Lower leg skin (tissue), 4 donors: ENCODE results near the gene KCNH5. TPM values are rescaled to one million over a fixed set of nuclear protein-coding genes. Genes with fewer than 3 reads are reported as not detected.

Experiments
- DNase-seq, 2 donors: peaks; one replicate each; pipeline ENCODE4 v3.0.0-alpha.2; 2019; ENCODE audit warnings: low spot score in 2 of 2
- H3K4me3 ChIP-seq: fragments of 200-600 bp; sonication (generic); 2 replicates; pipeline ENCODE4 v1.5.1; 2017; ENCODE audit warnings: mild to moderate bottlenecking, low read depth; ENCODE audit not compliant: poor library complexity, severe bottlenecking
- POLR2A ChIP-seq, 2 donors: fragments of 450-650 bp; IDR thresholded peaks; one replicate each; pipeline ENCODE4 v1.6.1; 2016 to 2017; ENCODE audit warnings: antibody characterized with exemption in 2 of 2, mild to moderate bottlenecking in 1 of 2, moderate library complexity in 1 of 2
- WGBS, 2 donors: methylation state at CpG; one replicate each; pipeline ENCODE4 v1.1.5; 2018; 5-methylcytosine and 5-hydroxymethylcytosine counted together
- intact Hi-C: fragments of 100-400 bp; cut with DNase I; formaldehyde crosslinking; loops from one replicate; pipeline ENCODE4 v1.15.0; 2023; ENCODE audit warnings: low total_unique reads
- total RNA-seq, 4 donors: library from RNA; depleted of rRNA; stranded (reverse); fragments of >200 nt; gene quantifications; one replicate each; pipeline ENCODE4 v1.1.0, GENCODE V29; 2016
- TF ChIP-seq, protein P1 (sequence below), 3 donors: fragments of 450-650 bp; IDR thresholded peaks; one replicate each; pipeline ENCODE4 v1.5.1; 2016; ENCODE audit warnings: antibody characterized with exemption in 3 of 3, mild to moderate bottlenecking in 3 of 3, moderate library complexity in 2 of 3

Gene KCNH5
- total RNA-seq, 4 donors from 2014 or later: 0.03 TPM; not detected in 3

DNA sequence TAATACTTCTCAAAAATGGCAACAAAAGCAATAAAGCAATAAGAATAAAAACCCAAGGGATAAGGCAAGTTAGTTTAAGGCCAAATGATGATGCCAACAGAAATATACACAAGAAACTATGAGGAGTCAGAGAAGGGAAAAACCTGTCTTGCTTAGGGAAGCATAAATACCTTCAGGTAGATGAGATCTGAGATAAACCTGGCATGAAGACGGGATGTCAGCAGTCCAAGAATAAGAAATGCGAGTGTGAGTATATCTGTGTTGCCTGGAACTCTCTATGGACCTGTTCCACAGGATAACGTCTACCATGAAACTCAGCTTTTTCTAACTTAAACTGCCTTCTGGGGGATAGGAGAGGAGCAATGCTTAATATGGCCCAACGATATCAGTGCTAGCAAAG lies 30.6 kb downstream of the KCNH5 start:
- no peak for TF ChIP-seq POLR2A (IDR thresholded peaks at IDR 0.05)
- TF ChIP-seq, protein P1, sequence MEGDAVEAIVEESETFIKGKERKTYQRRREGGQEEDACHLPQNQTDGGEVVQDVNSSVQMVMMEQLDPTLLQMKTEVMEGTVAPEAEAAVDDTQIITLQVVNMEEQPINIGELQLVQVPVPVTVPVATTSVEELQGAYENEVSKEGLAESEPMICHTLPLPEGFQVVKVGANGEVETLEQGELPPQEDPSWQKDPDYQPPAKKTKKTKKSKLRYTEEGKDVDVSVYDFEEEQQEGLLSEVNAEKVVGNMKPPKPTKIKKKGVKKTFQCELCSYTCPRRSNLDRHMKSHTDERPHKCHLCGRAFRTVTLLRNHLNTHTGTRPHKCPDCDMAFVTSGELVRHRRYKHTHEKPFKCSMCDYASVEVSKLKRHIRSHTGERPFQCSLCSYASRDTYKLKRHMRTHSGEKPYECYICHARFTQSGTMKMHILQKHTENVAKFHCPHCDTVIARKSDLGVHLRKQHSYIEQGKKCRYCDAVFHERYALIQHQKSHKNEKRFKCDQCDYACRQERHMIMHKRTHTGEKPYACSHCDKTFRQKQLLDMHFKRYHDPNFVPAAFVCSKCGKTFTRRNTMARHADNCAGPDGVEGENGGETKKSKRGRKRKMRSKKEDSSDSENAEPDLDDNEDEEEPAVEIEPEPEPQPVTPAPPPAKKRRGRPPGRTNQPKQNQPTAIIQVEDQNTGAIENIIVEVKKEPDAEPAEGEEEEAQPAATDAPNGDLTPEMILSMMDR (IDR thresholded peaks at IDR 0.05): no peak
- H3K4me3 ChIP-seq: no peak overlapping the region
- no peak for DNase-seq
- WGBS, 2 donors: 54 to 56% methylated on average over 4 of the region's 4 CpGs
- intact Hi-C loops: no loop called here

DNA sequence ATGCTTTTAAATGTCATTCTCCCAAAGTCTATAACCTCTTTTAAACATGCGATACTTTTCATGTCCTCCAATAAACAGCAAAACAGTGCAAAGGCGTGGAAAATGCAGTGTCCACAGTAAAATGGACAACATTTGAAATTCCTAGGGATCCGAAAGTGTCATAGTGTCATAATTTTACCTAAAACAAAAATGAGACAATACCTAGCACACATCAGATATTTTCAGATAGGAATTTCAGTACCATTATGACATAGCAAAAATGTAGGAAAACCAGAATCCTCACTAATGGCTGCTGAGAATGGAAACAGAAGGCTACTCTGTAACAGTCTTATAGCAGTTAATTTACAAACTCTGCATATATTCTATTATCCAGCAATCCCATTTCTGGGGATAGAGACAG lies 33.1 kb downstream of the KCNH5 start:
- intact Hi-C loops: no loop called here

DNA sequence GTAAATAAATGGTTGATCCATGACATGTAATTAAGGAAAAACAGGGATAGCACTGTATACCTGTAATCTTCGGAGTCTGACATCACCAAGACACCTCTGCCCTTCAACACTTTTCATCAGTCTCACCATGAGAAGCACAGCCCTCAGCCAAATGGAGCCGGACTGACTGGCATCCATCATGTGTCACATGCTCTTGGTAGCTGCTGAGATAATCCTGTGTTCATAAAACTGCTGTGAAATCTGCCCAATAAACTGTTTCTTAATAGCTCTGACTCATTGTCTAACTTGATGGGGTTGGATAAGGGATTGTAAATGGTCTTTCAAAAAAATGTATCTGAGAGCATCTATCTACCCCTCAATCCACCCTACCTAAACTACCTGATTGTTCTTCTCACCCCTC lies 33.6 kb downstream of the KCNH5 start:
- 52 to 54% methylated on average over 2 of the region's 2 CpGs for WGBS, 2 donors

More for the DNA sequence above, 33.1 kb downstream of the KCNH5 start:
- TF ChIP-seq, protein P1 (IDR thresholded peaks at IDR 0.05): no peak
- no peak for TF ChIP-seq POLR2A (IDR thresholded peaks at IDR 0.05)
- no peak overlapping the region for H3K4me3 ChIP-seq
- no peak for DNase-seq
- 77 to 90% methylated on average over 3 of the region's 3 CpGs for WGBS, 2 donors

DNA sequence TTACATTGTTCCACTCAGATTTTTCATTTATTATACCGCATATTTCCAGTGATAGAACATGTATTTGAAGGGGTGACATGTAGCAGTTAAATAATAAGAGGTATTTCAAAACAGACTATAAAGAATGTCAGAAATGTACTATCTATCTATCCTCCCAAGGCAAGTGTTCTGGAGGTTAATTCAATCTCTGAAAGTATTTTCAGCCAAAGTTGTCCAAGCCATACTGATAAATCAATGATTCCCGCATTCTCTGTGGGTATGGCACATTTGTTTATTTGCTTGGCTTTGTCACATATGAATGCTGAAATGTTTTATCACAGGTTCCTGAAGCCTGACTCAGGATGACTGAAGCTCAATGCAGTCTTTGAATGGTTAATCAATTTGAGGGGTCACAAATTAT lies 35.8 kb downstream of the KCNH5 start:
- intact Hi-C loops: no loop called here
- WGBS, 2 donors: 76 to 78% methylated on average over 2 of the region's 2 CpGs

More for the DNA sequence above, 33.6 kb downstream of the KCNH5 start:
- no peak for DNase-seq
- intact Hi-C loops: no loop called here
- no peak overlapping the region for H3K4me3 ChIP-seq
- TF ChIP-seq, protein P1 (IDR thresholded peaks at IDR 0.05): no peak
- TF ChIP-seq POLR2A (IDR thresholded peaks at IDR 0.05): no peak

DNA sequence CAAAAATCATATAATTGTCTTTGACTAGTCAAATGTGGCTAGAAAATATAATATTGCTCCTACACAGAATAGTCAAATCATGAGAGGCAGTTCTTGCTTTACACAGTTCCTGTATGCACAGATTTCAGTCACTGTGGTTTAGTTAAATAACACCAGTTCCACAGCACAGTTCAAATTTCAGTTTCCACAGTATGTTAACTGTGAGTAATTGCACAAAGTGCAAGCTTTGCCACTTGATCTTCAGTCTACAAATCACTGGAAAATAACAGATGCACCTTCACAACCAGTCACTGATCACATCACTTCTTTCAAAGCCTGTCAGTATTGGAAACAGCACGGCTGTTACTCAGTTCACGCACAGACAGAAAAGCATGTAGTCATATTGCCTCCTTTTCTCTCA lies 38.7 kb downstream of the KCNH5 start:
- no peak for TF ChIP-seq POLR2A (IDR thresholded peaks at IDR 0.05)
- TF ChIP-seq, protein P1 (IDR thresholded peaks at IDR 0.05): no peak
- no peak for DNase-seq
- 75 to 76% methylated on average over 2 of the region's 2 CpGs for WGBS, 2 donors
- no peak overlapping the region for H3K4me3 ChIP-seq
- intact Hi-C loops: no loop called here

More for the DNA sequence above, 35.8 kb downstream of the KCNH5 start:
- no peak overlapping the region for H3K4me3 ChIP-seq
- TF ChIP-seq POLR2A (IDR thresholded peaks at IDR 0.05): no peak
- TF ChIP-seq, protein P1 (IDR thresholded peaks at IDR 0.05): no peak
- no peak for DNase-seq

DNA sequence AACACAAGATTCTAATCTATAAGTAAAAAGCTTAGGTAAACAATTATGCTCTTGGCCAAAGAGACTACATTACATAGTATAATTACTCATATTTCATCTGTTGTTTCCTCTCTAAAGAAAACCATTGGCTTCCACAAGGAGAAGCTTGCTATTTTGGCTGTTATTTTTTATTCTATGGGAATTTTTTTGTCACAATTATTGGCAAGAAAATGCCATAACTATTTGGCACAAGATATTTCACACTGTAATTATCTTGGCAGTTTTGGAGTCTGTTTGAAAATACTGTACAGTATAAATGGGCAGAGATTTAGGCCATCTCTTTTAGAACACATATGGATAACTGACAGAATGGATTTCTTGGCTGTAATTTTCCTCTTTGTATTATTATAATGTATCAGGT lies 51.2 kb downstream of the KCNH5 start:
- no peak for TF ChIP-seq POLR2A (IDR thresholded peaks at IDR 0.05)
- TF ChIP-seq, protein P1 (IDR thresholded peaks at IDR 0.05): no peak
- DNase-seq: no peak

More for the DNA sequence above, 51.2 kb downstream of the KCNH5 start:
- intact Hi-C loops: no loop called here
- no peak overlapping the region for H3K4me3 ChIP-seq
